MM.1S (cell line): ENCODE data around the gene SEC61B.

Experiments used
- DNase-seq: peaks from one replicate; pipeline ENCODE4 v3.0.0-alpha.2; 2015
- H2AFZ ChIP-seq: fragments of 300-600 bp; sonication (generic); 2 replicates; pipeline ENCODE4 v1.6.0; 2016; ENCODE audit warnings: antibody characterized with exemption, low read length
- H3F3A ChIP-seq: fragments of 300-600 bp; sonication (generic); 2 replicates; pipeline ENCODE4 v1.6.1; 2016; ENCODE audit warnings: mild to moderate bottlenecking, antibody characterized with exemption, low read length, moderate library complexity, mixed read lengths; ENCODE audit not compliant: insufficient read depth
- H3K27ac ChIP-seq: fragments of 300-600 bp; sonication (generic); 2 replicates; pipeline ENCODE4 v1.5.1; 2016; ENCODE audit warnings: mild to moderate bottlenecking, low read length
- H3K27me3 ChIP-seq: fragments of 300-600 bp; sonication (generic); replicated peaks from 2 replicates; pipeline ENCODE4 v1.6.0; 2016; ENCODE audit warnings: low read length; ENCODE audit not compliant: insufficient read depth
- H3K36me3 ChIP-seq: fragments of 300-600 bp; sonication (generic); replicated peaks from 2 replicates; pipeline ENCODE4 v1.6.1; 2016; ENCODE audit warnings: mild to moderate bottlenecking, low read length, mixed read lengths; ENCODE audit not compliant: insufficient read depth
- H3K4me1 ChIP-seq: fragments of 300-600 bp; sonication (generic); 2 replicates; pipeline ENCODE4 v1.6.1; 2016; ENCODE audit warnings: low read length, mixed read lengths
- H3K4me2 ChIP-seq: fragments of 300-600 bp; sonication (generic); 2 replicates; pipeline ENCODE4 v1.6.0; 2016; ENCODE audit warnings: low read depth, low read length
- H3K4me3 ChIP-seq: fragments of 300-600 bp; sonication (generic); 2 replicates; pipeline ENCODE4 v1.5.1; 2016; ENCODE audit warnings: low read length, mixed read lengths
- H3K79me2 ChIP-seq: fragments of 300-600 bp; sonication (generic); 2 replicates; pipeline ENCODE4 v1.6.1; 2016; ENCODE audit warnings: mixed run types, low read length, mixed read lengths
- H3K9ac ChIP-seq: fragments of 300-600 bp; sonication (generic); 2 replicates; pipeline ENCODE4 v1.6.1; 2016; ENCODE audit warnings: low read length, mixed read lengths
- H3K9me2 ChIP-seq: fragments of 300-600 bp; sonication (generic); replicated peaks from 2 replicates; pipeline ENCODE4 v1.6.1; 2016; ENCODE audit warnings: mild to moderate bottlenecking, low read length, mixed read lengths; ENCODE audit not compliant: insufficient read depth
- H3K9me3 ChIP-seq: fragments of 300-600 bp; sonication (generic); replicated peaks from 2 replicates; pipeline ENCODE4 v1.6.1; 2016; ENCODE audit warnings: mild to moderate bottlenecking, low read length, mixed read lengths; ENCODE audit not compliant: insufficient read depth
- H4K20me1 ChIP-seq: fragments of 300-600 bp; sonication (generic); 2 replicates; pipeline ENCODE4 v1.6.1; 2016; ENCODE audit warnings: mild to moderate bottlenecking, low read length, moderate library complexity, mixed read lengths; ENCODE audit not compliant: insufficient read depth
- EZH2 ChIP-seq: fragments of 300-600 bp; sonication (generic); optimal IDR thresholded peaks from 2 replicates; pipeline ENCODE3; 2017; ENCODE audit warnings: low read depth, mild to moderate bottlenecking, antibody characterized with exemption, low read length, mixed read lengths
- EZH2phosphoT487 ChIP-seq: fragments of 300-600 bp; sonication (generic); IDR thresholded peaks from 2 replicates; pipeline ENCODE4 v1.6.1; 2018; ENCODE audit warnings: antibody characterized with exemption, low read length
- TF ChIP-seq, protein P1 (sequence below): fragments of 300-600 bp; sonication (generic); IDR thresholded peaks from 2 replicates; pipeline ENCODE4 v1.5.1; 2016; ENCODE audit warnings: antibody characterized with exemption, low read length, mixed read lengths

Gene SEC61B

DNA sequence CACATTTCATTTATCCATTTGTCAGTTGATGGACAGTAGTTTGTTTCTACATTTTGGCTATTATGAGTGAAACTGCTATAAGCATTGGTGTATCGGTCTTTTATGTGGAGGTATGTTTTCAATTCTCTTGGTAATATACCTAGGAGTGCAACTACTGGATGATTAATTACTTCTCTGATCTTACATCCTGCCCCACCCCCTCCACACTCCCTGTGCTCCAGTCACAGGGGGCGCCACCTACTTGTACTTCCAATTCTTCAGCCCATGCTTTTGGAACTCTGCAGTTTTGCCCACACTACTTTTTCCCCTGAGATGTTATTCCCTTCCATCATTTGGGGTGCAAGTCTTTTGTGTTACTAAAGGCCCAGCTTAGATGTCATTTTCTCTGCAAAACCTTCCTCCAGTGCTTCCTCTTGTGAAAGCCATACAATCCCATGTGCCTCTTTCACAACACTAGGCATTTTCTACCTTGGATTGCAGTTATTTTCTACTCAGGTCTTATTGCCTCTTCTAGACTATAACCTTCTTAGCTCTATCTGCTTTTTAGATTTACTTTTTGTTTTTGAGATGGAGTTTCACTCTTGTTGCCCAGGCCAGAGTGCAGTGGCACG lies 42.1 kb downstream of the SEC61B start:
- Histone ChIP-seq H3K27me3 (no peaks in the 10 kb centered on the region), H3K4me3 (no peak overlapping the region), H3K9ac (no peak overlapping the region), H3F3A (0 out of 2 replicates have a peak, but pooled peaks cover 5% of the 10 kb centered on the region), H4K20me1 (no peaks in the 10 kb centered on the region), H3K79me2 (no peaks in the 10 kb centered on the region), H3K27ac (no peak overlapping the region), H3K4me1 (peaks cover 18% of the 10 kb centered on the region), H3K36me3 (no peaks in the 10 kb centered on the region), H3K9me2 (no peaks in the 10 kb centered on the region), H2AFZ (no peak overlapping the region), H3K9me3 (no peaks in the 10 kb centered on the region), H3K4me2 (no peak overlapping the region)
- TF ChIP-seq, protein P1, sequence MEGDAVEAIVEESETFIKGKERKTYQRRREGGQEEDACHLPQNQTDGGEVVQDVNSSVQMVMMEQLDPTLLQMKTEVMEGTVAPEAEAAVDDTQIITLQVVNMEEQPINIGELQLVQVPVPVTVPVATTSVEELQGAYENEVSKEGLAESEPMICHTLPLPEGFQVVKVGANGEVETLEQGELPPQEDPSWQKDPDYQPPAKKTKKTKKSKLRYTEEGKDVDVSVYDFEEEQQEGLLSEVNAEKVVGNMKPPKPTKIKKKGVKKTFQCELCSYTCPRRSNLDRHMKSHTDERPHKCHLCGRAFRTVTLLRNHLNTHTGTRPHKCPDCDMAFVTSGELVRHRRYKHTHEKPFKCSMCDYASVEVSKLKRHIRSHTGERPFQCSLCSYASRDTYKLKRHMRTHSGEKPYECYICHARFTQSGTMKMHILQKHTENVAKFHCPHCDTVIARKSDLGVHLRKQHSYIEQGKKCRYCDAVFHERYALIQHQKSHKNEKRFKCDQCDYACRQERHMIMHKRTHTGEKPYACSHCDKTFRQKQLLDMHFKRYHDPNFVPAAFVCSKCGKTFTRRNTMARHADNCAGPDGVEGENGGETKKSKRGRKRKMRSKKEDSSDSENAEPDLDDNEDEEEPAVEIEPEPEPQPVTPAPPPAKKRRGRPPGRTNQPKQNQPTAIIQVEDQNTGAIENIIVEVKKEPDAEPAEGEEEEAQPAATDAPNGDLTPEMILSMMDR: 0 out of 2 replicates have a peak, but pooled peaks have one; percentile 15
- TF ChIP-seq EZH2phosphoT487 (no peak), EZH2 (no peak)
- no peak for DNase-seq

DNA sequence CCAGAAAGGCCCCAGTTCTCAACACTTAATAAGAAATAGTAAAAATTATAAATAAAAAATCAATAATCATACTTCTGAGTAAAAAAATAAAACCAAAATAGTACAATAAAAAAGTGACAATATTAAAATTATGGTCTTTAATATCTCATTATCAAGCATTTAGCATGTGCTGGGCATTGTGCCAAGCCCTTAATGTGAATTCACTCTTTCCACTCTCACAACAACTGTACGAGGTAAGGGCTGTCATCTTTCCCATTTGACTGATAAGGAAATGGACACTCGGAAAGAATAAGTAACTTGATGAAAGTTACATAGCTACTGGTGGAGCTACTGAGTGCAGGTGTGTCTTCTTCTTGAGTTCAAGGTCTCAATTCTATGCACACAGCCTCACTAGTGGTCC lies 43.6 kb downstream of the SEC61B start:
- Histone ChIP-seq H3K27ac (no peak overlapping the region), H3K36me3 (no peaks in the 10 kb centered on the region), H3K4me3 (no peak overlapping the region), H3K79me2 (no peaks in the 10 kb centered on the region), H3F3A (0 out of 2 replicates have a peak, but pooled peaks cover 5% of the 10 kb centered on the region), H3K27me3 (no peaks in the 10 kb centered on the region), H3K9me2 (no peaks in the 10 kb centered on the region), H4K20me1 (no peaks in the 10 kb centered on the region), H3K4me1 (peaks cover 13% of the 10 kb centered on the region), H3K9me3 (no peaks in the 10 kb centered on the region), H2AFZ (no peak overlapping the region), H3K4me2 (no peak overlapping the region), H3K9ac (no peak overlapping the region)
- no peak for TF ChIP-seq EZH2phosphoT487
- TF ChIP-seq, protein P1: no peak
- no peak for TF ChIP-seq EZH2
- DNase-seq: no peak

DNA sequence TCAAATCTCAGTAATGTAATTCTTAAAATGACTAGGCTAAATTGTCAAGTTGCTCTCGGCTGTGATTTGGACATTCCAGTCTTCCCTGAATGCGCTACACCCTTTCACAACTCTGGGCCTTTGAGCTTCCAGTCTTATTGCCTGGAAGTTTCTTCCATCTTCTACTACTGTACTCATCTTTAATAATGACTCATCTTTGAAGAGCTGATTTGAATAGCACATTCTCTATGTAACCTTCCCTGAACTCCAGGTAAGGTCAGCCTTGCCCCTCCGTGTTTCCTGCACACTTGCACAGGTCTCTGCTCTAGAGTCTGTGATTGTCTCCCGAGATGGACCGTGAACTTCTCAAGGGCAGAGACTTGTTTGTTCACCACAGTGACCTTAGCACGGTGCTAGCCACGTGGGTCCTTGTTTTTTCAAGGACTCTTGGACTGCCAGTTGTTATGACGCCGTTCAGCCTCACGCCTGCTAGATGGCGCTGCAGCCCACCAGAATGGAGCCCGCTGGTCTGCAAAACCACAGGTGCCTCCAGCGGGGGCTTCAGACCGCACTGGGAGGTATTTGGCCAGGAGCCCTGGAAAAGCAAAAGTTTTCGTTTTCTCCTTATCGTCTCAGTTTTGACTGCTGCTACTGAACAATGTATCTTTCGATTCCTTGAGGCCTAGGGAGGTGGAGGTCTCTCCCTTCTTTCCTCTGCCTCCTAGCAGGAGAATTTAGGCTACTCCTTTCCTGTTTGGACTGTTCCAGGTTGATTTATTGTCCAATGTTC lies 44.4 kb downstream of the SEC61B start:
- H3K27ac ChIP-seq: no peak overlapping the region
- peak overlapping the region; percentile 62 for H3K4me2 ChIP-seq
- peaks cover 13% of the 10 kb centered on the region for H3K4me1 ChIP-seq
- no peaks in the 10 kb centered on the region for H3K79me2 ChIP-seq
- DNase-seq: peak; percentile 80
- H3K9me2 ChIP-seq: no peaks in the 10 kb centered on the region
- TF ChIP-seq, protein P1: peak; percentile 96
- no peak for TF ChIP-seq EZH2
- H2AFZ ChIP-seq: peak overlapping the region; percentile 76
- H3K27me3 ChIP-seq: no peaks in the 10 kb centered on the region
- H3K9me3 ChIP-seq: no peaks in the 10 kb centered on the region
- H3K4me3 ChIP-seq: no peak overlapping the region; the same call in 1 of the 2 replicates
- H3K9ac ChIP-seq: peak overlapping the region; percentile 27; the same call in 1 of the 2 replicates
- 0 out of 2 replicates have a peak, but pooled peaks cover 5% of the 10 kb centered on the region for H3F3A ChIP-seq
- no peaks in the 10 kb centered on the region for H4K20me1 ChIP-seq
- H3K36me3 ChIP-seq: no peaks in the 10 kb centered on the region
